HL-60 (cell line): ENCODE results near the gene TLE7.

ENCODE experiments used
- DNase-seq, 2 experiments: peaks; one replicate each; pipeline ENCODE4 v3.0.0-alpha.2; 2010 to 2020; ENCODE audit warnings: low read depth in 1 of 2, low spot score in 1 of 2
- H3K27ac ChIP-seq: fragments of 250-450 bp; sonication (Bioruptor Pico); replicated peaks from 2 replicates; pipeline ENCODE4 v1.5.1; 2020; ENCODE audit warnings: mild to moderate bottlenecking, moderate library complexity
- H3K27me3 ChIP-seq: fragments of 250-450 bp; sonication (Bioruptor Pico); 2 replicates; pipeline ENCODE4 v1.5.1; 2021; ENCODE audit warnings: mild to moderate bottlenecking, moderate library complexity; ENCODE audit not compliant: insufficient read depth, poor library complexity, severe bottlenecking
- H3K4me3 ChIP-seq: replicated peaks from 2 replicates; pipeline ENCODE4 v1.5.1; 2011; ENCODE audit warnings: mild to moderate bottlenecking, control low read depth, low read length; ENCODE audit not compliant: insufficient read depth
- CTCF ChIP-seq: IDR thresholded peaks from one replicate; pipeline ENCODE4 v1.5.1; 2011; ENCODE audit warnings: low read length, control low read depth, inconsistent platforms; ENCODE audit not compliant: insufficient read depth
- GABPA ChIP-seq: IDR thresholded peaks from 2 replicates; pipeline ENCODE4 v1.6.1; 2012; ENCODE audit warnings: low read depth
- POLR2AphosphoS5 ChIP-seq: IDR thresholded peaks from 2 replicates; pipeline ENCODE4 v1.6.1; 2012; ENCODE audit warnings: low read depth
- SPI1 ChIP-seq: IDR thresholded peaks from 2 replicates; pipeline ENCODE4 v1.6.1; 2012; ENCODE audit warnings: low read depth, mild to moderate bottlenecking, borderline replicate concordance
- TF ChIP-seq, protein P1 (sequence below): IDR thresholded peaks from 2 replicates; pipeline ENCODE4 v1.6.1; 2012; ENCODE audit warnings: low read depth; ENCODE audit not compliant: insufficient replicate concordance

The TLE7 gene

GRCh38 chr16:71443714-71444113 lies 1.9 kb upstream of the TLE7 start:
- TF ChIP-seq CTCF (no peak), GABPA (no peak), SPI1 (no peak), POLR2AphosphoS5 (no peak)
- TF ChIP-seq, protein P1, sequence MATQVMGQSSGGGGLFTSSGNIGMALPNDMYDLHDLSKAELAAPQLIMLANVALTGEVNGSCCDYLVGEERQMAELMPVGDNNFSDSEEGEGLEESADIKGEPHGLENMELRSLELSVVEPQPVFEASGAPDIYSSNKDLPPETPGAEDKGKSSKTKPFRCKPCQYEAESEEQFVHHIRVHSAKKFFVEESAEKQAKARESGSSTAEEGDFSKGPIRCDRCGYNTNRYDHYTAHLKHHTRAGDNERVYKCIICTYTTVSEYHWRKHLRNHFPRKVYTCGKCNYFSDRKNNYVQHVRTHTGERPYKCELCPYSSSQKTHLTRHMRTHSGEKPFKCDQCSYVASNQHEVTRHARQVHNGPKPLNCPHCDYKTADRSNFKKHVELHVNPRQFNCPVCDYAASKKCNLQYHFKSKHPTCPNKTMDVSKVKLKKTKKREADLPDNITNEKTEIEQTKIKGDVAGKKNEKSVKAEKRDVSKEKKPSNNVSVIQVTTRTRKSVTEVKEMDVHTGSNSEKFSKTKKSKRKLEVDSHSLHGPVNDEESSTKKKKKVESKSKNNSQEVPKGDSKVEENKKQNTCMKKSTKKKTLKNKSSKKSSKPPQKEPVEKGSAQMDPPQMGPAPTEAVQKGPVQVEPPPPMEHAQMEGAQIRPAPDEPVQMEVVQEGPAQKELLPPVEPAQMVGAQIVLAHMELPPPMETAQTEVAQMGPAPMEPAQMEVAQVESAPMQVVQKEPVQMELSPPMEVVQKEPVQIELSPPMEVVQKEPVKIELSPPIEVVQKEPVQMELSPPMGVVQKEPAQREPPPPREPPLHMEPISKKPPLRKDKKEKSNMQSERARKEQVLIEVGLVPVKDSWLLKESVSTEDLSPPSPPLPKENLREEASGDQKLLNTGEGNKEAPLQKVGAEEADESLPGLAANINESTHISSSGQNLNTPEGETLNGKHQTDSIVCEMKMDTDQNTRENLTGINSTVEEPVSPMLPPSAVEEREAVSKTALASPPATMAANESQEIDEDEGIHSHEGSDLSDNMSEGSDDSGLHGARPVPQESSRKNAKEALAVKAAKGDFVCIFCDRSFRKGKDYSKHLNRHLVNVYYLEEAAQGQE: no peak

GRCh38 chr16:71441348-71442050 lies 355 bp downstream of the TLE7 start:
- Histone ChIP-seq H3K27ac (no peak overlapping the region), H3K4me3 (no peak overlapping the region), H3K27me3 (no peaks in the 10 kb centered on the region)
- TF ChIP-seq GABPA (no peak), SPI1 (no peak)
- no peak for DNase-seq

More at GRCh38 chr16:71443714-71444113, 1.9 kb upstream of the TLE7 start:
- Histone ChIP-seq H3K27ac (no peak overlapping the region), H3K27me3 (no peaks in the 10 kb centered on the region), H3K4me3 (no peak overlapping the region)
- no peak for DNase-seq

GRCh38 chr16:71440669-71441347 lies 1.0 kb downstream of the TLE7 start:
- no peak for DNase-seq
- H3K27ac ChIP-seq: no peak overlapping the region
- H3K4me3 ChIP-seq: no peak overlapping the region
- TF ChIP-seq, protein P1: no peak
- TF ChIP-seq POLR2AphosphoS5 (no peak), CTCF (no peak), GABPA (no peak), SPI1 (no peak)
- no peaks in the 10 kb centered on the region for H3K27me3 ChIP-seq

- DNase-seq: no peak
- H3K4me3 ChIP-seq: no peak overlapping the region
- TF ChIP-seq, protein P1: no peak
- TF ChIP-seq POLR2AphosphoS5: no peak
- TF ChIP-seq SPI1: no peak
- no peak for TF ChIP-seq CTCF
- TF ChIP-seq GABPA: no peak
Measured at GRCh38 chr16:71439523-71439922, 2.3 kb downstream of the TLE7 start.

More at GRCh38 chr16:71439523-71439922, 2.3 kb downstream of the TLE7 start:
- Histone ChIP-seq H3K27ac (no peak overlapping the region), H3K27me3 (no peaks in the 10 kb centered on the region)
